WTC11 (cell line): ENCODE results near the gene PPARA.

ENCODE experiments used
- ESRRA ChIP-seq: sonication (generic); formaldehyde crosslinking; IDR thresholded peaks from 2 replicates; pipeline ENCODE4 v1.8.1; 2022; ENCODE audit warnings: mild to moderate bottlenecking, missing genetic modification reagents, borderline replicate concordance
- GRHL2 ChIP-seq: fragments of 250-450 bp; sonication (Bioruptor Pico); IDR thresholded peaks from 2 replicates; pipeline ENCODE4 v1.8.0; 2022; ENCODE audit warnings: mild to moderate bottlenecking, moderate library complexity; ENCODE audit not compliant: insufficient replicate concordance, severe bottlenecking
- JUN ChIP-seq: sonication (generic); formaldehyde crosslinking; IDR thresholded peaks from 2 replicates; pipeline ENCODE4 v1.8.0; 2023; ENCODE audit warnings: mild to moderate bottlenecking, missing genetic modification reagents
- NR1H2 ChIP-seq: sonication (generic); formaldehyde crosslinking; IDR thresholded peaks from 2 replicates; pipeline ENCODE4 v1.9.0; 2021; ENCODE audit warnings: mild to moderate bottlenecking, moderate library complexity, missing genetic modification reagents
- TF ChIP-seq, protein P1 (sequence below): fragments of 200-600 bp; IDR thresholded peaks from 2 replicates; pipeline ENCODE4 v1.8.0; 2022; ENCODE audit warnings: antibody characterized with exemption
- TF ChIP-seq, protein P2 (sequence below): sonication (generic); formaldehyde crosslinking; IDR thresholded peaks from 2 replicates; pipeline ENCODE4 v1.8.1; 2023; ENCODE audit warnings: mild to moderate bottlenecking, missing genetic modification reagents, moderate library complexity
- TF ChIP-seq, protein P3 (sequence below): fragments of 250-450 bp; sonication (Bioruptor Pico); IDR thresholded peaks from 2 replicates; pipeline ENCODE4 v1.9.0; 2021; ENCODE audit warnings: mild to moderate bottlenecking
- TF ChIP-seq, protein P4 (sequence below): sonication (generic); formaldehyde crosslinking; IDR thresholded peaks from 2 replicates; pipeline ENCODE4 v1.8.0; 2022; ENCODE audit warnings: mild to moderate bottlenecking, missing genetic modification reagents
- TF ChIP-seq, protein P5 (sequence below): sonication (generic); formaldehyde crosslinking; IDR thresholded peaks from 2 replicates; pipeline ENCODE4 v1.8.0; 2022; ENCODE audit warnings: mild to moderate bottlenecking, missing genetic modification reagents

DNA sequence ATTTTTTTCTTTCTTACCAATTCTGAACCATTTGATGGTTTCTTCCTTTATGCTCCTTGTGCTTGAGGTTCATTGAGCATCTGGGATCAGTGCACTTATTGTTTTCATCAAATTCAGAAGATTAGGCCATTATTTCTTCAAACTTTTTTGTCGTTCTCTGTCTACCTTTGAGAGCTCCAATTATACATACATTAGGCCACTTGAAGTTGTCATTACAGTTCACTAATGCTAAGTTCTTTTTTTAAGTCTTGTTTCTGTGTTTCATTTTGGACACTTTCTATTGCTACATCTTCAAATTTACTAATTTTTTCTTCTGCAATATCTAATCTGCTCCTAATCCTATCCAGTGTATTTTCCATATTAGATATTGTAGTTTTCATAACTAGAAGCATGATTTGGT is 58.9 kb downstream of the PPARA start:
- TF ChIP-seq ESRRA (CRISPR knock-in tag) (no peak), JUN (no peak), GRHL2 (CRISPR knock-in tag) (no peak), NR1H2 (CRISPR knock-in tag) (no peak)
- TF ChIP-seq, protein P1, sequence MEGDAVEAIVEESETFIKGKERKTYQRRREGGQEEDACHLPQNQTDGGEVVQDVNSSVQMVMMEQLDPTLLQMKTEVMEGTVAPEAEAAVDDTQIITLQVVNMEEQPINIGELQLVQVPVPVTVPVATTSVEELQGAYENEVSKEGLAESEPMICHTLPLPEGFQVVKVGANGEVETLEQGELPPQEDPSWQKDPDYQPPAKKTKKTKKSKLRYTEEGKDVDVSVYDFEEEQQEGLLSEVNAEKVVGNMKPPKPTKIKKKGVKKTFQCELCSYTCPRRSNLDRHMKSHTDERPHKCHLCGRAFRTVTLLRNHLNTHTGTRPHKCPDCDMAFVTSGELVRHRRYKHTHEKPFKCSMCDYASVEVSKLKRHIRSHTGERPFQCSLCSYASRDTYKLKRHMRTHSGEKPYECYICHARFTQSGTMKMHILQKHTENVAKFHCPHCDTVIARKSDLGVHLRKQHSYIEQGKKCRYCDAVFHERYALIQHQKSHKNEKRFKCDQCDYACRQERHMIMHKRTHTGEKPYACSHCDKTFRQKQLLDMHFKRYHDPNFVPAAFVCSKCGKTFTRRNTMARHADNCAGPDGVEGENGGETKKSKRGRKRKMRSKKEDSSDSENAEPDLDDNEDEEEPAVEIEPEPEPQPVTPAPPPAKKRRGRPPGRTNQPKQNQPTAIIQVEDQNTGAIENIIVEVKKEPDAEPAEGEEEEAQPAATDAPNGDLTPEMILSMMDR: no peak
- TF ChIP-seq, protein P2, sequence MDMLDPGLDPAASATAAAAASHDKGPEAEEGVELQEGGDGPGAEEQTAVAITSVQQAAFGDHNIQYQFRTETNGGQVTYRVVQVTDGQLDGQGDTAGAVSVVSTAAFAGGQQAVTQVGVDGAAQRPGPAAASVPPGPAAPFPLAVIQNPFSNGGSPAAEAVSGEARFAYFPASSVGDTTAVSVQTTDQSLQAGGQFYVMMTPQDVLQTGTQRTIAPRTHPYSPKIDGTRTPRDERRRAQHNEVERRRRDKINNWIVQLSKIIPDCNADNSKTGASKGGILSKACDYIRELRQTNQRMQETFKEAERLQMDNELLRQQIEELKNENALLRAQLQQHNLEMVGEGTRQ (CRISPR knock-in tag): no peak
- TF ChIP-seq, protein P3, sequence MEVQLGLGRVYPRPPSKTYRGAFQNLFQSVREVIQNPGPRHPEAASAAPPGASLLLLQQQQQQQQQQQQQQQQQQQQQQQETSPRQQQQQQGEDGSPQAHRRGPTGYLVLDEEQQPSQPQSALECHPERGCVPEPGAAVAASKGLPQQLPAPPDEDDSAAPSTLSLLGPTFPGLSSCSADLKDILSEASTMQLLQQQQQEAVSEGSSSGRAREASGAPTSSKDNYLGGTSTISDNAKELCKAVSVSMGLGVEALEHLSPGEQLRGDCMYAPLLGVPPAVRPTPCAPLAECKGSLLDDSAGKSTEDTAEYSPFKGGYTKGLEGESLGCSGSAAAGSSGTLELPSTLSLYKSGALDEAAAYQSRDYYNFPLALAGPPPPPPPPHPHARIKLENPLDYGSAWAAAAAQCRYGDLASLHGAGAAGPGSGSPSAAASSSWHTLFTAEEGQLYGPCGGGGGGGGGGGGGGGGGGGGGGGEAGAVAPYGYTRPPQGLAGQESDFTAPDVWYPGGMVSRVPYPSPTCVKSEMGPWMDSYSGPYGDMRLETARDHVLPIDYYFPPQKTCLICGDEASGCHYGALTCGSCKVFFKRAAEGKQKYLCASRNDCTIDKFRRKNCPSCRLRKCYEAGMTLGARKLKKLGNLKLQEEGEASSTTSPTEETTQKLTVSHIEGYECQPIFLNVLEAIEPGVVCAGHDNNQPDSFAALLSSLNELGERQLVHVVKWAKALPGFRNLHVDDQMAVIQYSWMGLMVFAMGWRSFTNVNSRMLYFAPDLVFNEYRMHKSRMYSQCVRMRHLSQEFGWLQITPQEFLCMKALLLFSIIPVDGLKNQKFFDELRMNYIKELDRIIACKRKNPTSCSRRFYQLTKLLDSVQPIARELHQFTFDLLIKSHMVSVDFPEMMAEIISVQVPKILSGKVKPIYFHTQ (CRISPR knock-in tag): no peak
- TF ChIP-seq, protein P4, sequence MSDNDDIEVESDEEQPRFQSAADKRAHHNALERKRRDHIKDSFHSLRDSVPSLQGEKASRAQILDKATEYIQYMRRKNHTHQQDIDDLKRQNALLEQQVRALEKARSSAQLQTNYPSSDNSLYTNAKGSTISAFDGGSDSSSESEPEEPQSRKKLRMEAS (CRISPR knock-in tag): no peak
- TF ChIP-seq, protein P5, sequence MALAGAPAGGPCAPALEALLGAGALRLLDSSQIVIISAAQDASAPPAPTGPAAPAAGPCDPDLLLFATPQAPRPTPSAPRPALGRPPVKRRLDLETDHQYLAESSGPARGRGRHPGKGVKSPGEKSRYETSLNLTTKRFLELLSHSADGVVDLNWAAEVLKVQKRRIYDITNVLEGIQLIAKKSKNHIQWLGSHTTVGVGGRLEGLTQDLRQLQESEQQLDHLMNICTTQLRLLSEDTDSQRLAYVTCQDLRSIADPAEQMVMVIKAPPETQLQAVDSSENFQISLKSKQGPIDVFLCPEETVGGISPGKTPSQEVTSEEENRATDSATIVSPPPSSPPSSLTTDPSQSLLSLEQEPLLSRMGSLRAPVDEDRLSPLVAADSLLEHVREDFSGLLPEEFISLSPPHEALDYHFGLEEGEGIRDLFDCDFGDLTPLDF: no peak
